NT2/D1 (cell line): ENCODE results near the gene CYSLTR1.

Experiments used
- DNase-seq: peaks from one replicate; pipeline ENCODE4 v3.0.0-alpha.2; 2011; ENCODE audit warnings: low read depth, low spot score
- H3K27me3 ChIP-seq: 2 replicates; pipeline ENCODE4 v1.6.0; 2011; ENCODE audit warnings: mild to moderate bottlenecking; ENCODE audit not compliant: insufficient read length, insufficient read depth
- H3K36me3 ChIP-seq: 2 replicates; pipeline ENCODE4 v1.6.1; 2011; ENCODE audit warnings: mild to moderate bottlenecking, low read length, mixed read lengths; ENCODE audit not compliant: insufficient read depth, insufficient read length
- H3K4me1 ChIP-seq: 2 replicates; pipeline ENCODE4 v1.5.1; 2011; ENCODE audit not compliant: insufficient read depth, insufficient read length
- H3K4me3 ChIP-seq: 2 replicates; pipeline ENCODE4 v1.5.1; 2011; ENCODE audit warnings: low read depth; ENCODE audit not compliant: insufficient read length
- H3K9ac ChIP-seq: 2 replicates; pipeline ENCODE4 v1.6.0; 2011; ENCODE audit warnings: low read depth; ENCODE audit not compliant: insufficient read length
- H3K9me3 ChIP-seq: 2 replicates; pipeline ENCODE4 v1.5.1; 2011; ENCODE audit warnings: mild to moderate bottlenecking, low read length; ENCODE audit not compliant: insufficient read depth
- SUZ12 ChIP-seq: IDR thresholded peaks from 2 replicates; pipeline ENCODE4 v1.6.1; 2011; ENCODE audit not compliant: insufficient read length, insufficient read depth; ENCODE audit errors: extremely low read depth
- YY1 ChIP-seq: IDR thresholded peaks from 2 replicates; pipeline ENCODE4 v1.6.1; 2011; ENCODE audit not compliant: insufficient read length, insufficient read depth
- ZNF274 ChIP-seq: IDR thresholded peaks from 2 replicates; pipeline ENCODE4 v1.6.1; 2011; ENCODE audit warnings: mild to moderate bottlenecking, low read depth, low read length

Gene CYSLTR1

DNA sequence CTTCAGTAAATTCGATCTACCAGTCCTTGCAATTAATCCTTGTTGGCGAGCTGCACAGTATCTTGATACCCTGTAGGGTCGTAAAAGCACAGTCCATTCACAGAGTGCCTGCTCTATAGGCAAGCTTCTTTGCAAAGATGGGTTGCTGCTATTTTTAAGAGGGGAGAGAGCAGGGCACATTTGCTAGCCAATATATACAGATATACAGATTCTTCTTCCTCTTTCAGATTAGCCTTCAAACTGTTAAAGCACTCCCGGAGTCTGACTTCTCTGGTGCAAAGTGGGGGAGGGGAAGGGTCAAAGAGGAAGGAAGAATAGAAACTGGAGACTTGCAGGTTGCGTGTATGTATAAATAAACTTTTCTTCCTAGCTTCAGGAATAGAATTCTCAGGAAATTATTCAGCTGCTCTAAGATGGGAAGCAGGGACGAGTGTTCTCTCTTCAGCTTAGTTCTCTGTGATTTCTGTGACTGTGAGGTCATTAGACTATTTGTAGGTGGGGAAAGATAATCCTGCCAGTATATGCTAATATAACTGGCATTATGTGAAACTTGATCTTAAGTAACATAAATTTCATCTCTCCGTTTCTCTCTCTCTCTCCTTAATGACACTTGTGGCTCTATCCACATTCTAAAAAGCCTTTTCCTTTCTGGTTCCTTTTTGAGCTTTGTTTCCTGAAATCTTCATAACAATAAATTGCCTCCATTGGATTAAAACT is at the start of gene CYSLTR1:
TSS of gene CYSLTR1 (minus strand) at position 242 of the 717 bp plus-strand sequence. CDS start 53,865 bp downstream, outside the sequence.
- H3K4me1 ChIP-seq = no peaks in the 10 kb centered on the region
- H3K36me3 ChIP-seq = no peaks in the 10 kb centered on the region
- H3K9ac ChIP-seq = no peak within 1 kb of the TSS
- H3K27me3 ChIP-seq = no peaks in the 10 kb centered on the region
- DNase-seq = no peak
- TF ChIP-seq YY1 (no peak), SUZ12 (no peak), ZNF274 (no peak)
- H3K9me3 ChIP-seq = no peaks in the 10 kb centered on the region
- H3K4me3 ChIP-seq = no peak within 1 kb of the TSS

DNA sequence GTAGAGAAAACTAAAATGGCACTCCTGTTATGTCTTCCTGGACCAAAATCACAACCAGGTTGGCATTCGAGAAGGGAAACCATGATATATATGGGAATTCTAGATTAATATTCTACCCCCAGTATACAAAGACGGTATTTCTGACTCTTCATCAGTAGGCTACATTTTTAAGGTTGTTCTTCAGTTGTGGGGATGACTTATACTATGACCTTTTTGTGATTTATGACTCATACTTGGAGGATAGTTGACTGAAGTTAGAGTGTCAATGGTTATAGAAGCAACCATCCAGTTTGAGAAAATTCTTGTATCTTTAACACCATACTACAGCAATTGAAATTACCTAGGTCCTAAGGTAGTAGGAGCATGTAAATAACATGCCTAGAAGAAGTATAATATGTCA is 49.8 kb upstream of the CYSLTR1 start:
- DNase-seq = no peak
- Histone ChIP-seq H3K36me3 (no peaks in the 10 kb centered on the region), H3K27me3 (no peaks in the 10 kb centered on the region), H3K4me3 (no peak overlapping the region), H3K9ac (no peak overlapping the region), H3K9me3 (no peaks in the 10 kb centered on the region), H3K4me1 (no peaks in the 10 kb centered on the region)
- TF ChIP-seq SUZ12 (no peak), YY1 (no peak), ZNF274 (no peak)

- Histone ChIP-seq H3K36me3 (no peaks in the 10 kb centered on the region), H3K4me3 (no peak overlapping the region), H3K4me1 (no peaks in the 10 kb centered on the region), H3K9me3 (no peaks in the 10 kb centered on the region), H3K27me3 (no peaks in the 10 kb centered on the region), H3K9ac (no peak overlapping the region)
- no peak for TF ChIP-seq ZNF274
- TF ChIP-seq YY1 = no peak
- no peak for TF ChIP-seq SUZ12
- no peak for DNase-seq
These were observed 48.5 kb upstream of the CYSLTR1 start for GRCh38 chrX:78375894-78376293.

- H3K36me3 ChIP-seq = no peaks in the 10 kb centered on the region
- no peaks in the 10 kb centered on the region for H3K4me1 ChIP-seq
- no peak for DNase-seq
- H3K9me3 ChIP-seq = no peaks in the 10 kb centered on the region
- H3K27me3 ChIP-seq = no peaks in the 10 kb centered on the region
- TF ChIP-seq YY1 (no peak), ZNF274 (no peak), SUZ12 (no peak)
- H3K4me3 ChIP-seq = no peak overlapping the region
- H3K9ac ChIP-seq = no peak overlapping the region
These were observed 39.2 kb upstream of the CYSLTR1 start for GRCh38 chrX:78366576-78366975.

DNA sequence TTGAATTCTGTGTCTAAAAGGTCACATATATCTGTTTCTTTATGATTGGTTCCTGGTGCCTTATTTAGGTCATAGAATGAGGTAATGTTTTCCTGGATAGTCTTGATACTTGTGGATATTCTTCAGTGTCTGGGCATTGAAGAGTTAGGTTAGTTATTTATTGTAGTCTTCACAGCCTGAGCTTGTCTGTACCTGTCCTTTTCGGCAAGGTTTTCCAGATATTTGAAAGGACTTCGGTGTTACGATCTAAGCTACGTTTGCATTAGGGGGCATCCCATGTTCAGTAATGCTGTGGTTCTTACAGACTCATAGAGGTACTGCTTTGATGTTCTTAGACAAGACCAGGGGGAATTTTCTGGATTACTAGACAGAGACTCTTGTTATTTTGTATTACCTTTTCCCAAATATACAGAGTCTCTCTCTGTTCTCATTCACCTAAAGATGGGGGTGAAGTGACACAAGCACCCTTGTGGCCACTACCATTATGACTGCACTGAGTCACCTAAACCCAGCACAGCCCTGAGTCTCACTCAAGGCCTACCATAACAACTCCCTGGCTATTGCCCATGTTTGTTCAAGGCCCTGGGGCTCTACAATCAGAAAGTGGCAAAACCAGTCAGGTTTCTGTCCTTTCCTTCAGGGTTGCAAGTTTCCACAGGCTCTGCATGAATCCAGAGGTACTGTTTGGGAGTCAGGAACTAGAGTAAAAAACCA is 30.1 kb upstream of the CYSLTR1 start:
- Histone ChIP-seq H3K36me3 (no peaks in the 10 kb centered on the region), H3K9ac (no peak overlapping the region), H3K4me3 (no peak overlapping the region), H3K27me3 (no peaks in the 10 kb centered on the region), H3K9me3 (no peaks in the 10 kb centered on the region), H3K4me1 (no peaks in the 10 kb centered on the region)
- no peak for TF ChIP-seq SUZ12
- no peak for TF ChIP-seq ZNF274
- no peak for TF ChIP-seq YY1
- no peak for DNase-seq

DNA sequence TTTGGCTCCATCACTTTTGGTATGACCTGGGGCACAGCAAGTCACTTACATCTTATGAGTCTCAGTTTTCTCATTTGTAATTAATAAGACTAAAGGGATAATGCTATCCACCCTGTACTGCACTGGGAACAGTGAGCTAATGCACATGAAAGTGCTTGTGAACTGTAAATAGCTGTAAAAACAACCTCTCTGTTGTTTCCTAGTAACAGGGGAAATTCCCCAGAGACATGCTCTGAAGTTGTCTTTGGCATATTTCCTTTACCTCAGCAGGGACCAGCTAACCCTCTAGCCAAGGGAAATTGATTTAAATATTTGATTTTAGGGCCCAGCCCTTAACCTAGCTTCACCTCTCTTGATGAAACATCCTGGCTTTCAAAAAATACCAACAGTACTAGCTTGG is 6.1 kb upstream of the CYSLTR1 start:
- Histone ChIP-seq H3K4me1 (no peaks in the 10 kb centered on the region), H3K4me3 (no peak overlapping the region), H3K9me3 (no peaks in the 10 kb centered on the region), H3K27me3 (no peaks in the 10 kb centered on the region), H3K36me3 (no peaks in the 10 kb centered on the region), H3K9ac (no peak overlapping the region)
- DNase-seq = no peak
- no peak for TF ChIP-seq SUZ12
- no peak for TF ChIP-seq ZNF274
- TF ChIP-seq YY1 = no peak

- DNase-seq = no peak
- Histone ChIP-seq H3K36me3 (no peaks in the 10 kb centered on the region), H3K9ac (no peak overlapping the region), H3K4me1 (no peaks in the 10 kb centered on the region), H3K27me3 (no peaks in the 10 kb centered on the region), H3K4me3 (no peak overlapping the region), H3K9me3 (no peaks in the 10 kb centered on the region)
- TF ChIP-seq YY1 = no peak
- TF ChIP-seq SUZ12 = no peak
- no peak for TF ChIP-seq ZNF274
These were observed 4.3 kb upstream of the CYSLTR1 start for GRCh38 chrX:78331708-78332107.
